Hematopoietic multipotent progenitor cell treated with erythropoietin and hydrocortisone succinate and interleukin-3 and kit ligand, for 17 days (in vitro differentiated cells): ENCODE measurements around the gene UBE2Q2.
"Not testable (repeated sequence)": the region's sequence is repeated elsewhere in the genome, so short reads cannot be mapped to it uniquely, and the experiment has no call there.

Experiments used
- DNase-seq: peaks from one replicate; pipeline ENCODE4 v3.0.0-alpha.2; 2015; ENCODE audit warnings: low spot score

UBE2Q2 gene

GRCh38 chr15:75823860-75824613, 19.2 kb upstream of the UBE2Q2 start:
- DNase-seq = no peak

DNA sequence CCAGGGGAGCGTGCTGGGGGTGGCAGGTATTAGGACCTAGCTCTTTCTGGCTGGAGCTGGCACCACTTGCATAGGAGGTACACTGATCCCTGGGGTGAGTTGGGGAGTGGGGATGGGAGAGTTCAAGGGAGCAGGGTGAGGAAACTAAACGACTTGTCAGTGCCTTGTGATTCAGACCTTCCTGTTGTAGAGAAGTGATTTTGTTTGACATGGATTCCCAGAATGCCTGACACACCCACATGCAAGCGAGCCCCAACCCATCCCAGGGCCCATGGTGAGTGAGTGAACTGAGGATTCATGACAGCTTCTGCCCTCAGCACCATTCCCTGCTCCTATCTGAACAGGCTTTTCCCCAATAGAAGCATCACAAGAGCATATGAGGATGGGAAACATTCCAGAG, 15.6 kb upstream of the UBE2Q2 start:
- no peak for DNase-seq

GRCh38 chr15:75828429-75828828, 14.8 kb upstream of the UBE2Q2 start:
- no peak for DNase-seq

DNA sequence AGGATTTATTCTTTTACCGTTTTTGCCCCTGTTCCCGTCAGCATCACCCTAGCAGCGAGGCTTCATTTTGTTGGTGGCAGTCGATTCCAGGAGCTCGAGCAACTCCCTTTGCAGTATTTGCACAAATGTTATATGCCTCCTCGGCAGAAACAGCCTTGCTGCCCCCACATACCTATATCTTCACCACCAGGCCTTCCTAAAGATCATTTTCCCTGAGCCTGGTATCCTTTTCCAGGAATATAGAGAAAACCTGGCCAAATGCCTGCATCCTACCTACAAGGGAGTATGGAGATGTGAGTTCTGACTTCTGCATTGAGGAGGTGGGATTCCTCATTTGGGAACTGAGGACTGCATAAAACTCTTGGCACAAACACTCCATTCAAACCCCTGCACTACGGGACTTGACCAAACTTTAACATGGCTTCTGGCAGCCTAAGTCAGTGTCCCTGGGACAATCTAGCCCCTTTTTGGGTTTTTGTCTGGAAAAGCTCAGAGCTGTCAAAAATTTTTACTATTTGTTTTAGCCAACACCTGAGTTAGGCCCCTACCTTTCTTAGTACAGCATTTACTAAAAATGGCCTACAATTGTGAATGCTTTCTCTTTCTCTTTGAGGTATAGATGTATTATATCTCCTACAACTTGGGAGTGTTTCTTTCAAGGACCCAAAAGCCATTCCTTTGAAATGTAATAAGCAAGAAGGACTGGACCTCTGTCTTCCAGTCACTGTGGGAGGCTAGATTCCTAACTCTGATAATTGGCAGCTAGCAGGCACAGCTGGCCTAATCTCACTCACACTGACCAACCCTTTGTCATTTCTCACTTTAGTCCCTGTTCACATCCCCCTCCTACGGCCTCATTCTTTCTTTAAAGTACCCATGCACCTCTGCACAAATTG, 12.1 kb upstream of the UBE2Q2 start:
- no peak for DNase-seq

- no peak for DNase-seq
These were observed 11.5 kb upstream of the UBE2Q2 start for GRCh38 chr15:75831806-75832102.

DNA sequence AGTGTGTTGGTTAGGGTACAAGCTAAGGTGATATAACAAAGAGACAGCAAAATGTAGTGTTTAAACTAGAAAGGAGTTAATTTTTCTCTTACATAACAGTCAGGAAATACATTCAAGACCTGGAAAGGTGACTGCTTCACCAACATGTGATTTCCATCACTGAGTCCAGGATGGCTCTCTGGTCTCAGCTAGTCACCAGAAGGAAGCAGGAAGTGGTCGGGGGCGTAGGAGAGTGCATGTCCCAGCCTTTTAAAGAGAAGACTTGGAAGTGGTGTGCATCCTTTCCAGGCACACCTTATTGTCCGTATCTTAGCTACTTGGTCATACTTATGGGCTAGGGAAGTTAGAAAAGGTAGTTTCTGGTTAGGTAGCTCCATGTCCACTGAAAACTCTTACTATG, 11.1 kb upstream of the UBE2Q2 start:
- no peak for DNase-seq

DNA sequence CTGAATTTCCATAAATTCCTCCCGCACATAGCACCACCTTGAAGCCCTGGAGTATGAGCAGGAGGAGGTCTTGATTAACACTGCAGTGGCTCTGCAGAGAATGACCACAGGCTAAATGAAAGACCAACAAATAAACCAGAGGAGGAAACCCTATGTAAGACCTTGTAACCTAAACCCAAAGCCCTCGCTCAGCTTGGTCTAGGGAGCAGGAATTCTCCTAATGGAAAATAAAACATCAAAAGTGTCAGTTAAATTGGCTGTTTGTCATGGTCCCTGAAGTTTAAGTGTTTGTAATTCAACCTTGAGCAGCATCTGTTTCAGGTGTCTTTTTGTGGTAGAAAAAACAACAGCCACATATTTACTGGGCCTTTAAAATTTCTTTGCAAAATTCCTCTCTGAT, 9.2 kb upstream of the UBE2Q2 start:
- no peak for DNase-seq

DNA sequence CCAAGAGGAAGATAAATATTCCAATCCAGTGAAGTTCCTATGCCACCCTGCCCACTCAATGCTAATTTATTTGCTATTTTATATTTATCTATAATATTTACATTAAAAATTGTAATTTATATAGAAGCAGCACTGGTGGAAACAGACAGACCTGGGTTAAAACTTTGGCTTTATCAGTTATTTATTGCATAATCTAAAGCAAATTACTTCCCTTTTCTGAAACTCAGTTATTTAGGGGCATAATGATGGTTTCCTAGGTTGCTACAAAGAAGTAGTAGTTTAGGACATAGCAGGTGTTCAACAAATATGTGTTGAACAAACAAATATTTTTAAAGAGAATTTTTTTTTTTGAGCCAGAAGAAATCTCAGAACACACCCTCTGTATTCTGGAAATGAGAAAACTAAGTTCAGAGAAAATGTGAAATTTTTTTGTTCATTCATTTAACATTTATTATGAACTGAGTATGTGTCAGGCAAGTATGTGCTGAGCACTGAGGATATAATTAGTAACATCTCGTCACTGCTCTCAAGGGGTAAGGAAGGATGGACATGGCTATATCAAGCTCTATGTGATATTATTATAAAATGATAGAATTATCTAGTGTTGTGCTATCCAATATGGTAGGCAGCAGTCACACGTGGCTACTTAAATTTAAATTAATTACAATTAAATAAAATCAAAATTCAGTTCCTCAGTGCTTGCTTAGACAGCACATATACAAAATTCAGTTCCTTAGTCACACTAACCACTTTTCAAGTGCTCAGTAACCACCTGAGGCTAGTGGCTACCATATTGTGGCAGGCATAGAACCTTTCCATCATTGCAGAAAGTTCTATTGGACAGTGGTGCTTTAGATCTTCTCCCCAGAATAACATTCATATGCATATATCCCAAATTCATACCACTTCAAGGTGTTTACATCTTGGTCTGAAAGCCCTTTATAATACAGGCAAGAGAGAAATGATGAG, 7.0 kb upstream of the UBE2Q2 start:
- DNase-seq = no peak

DNA sequence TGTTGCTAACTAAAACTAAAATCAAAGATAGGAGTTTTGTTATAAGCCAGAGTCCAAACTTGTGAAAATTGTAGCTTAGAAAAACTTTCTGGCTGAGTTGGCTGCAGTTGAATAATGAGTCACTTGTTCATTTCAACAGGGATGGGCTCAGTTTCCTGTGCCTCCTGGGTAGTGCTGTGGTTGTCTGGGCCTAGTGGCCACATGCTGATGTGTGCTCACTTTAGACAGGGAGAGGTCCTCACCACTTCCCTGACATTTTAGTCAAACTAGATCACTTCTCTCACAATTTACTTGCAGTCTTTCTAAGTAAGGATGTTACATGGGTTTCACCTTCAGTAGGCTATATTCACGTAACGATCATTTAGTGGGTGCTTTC, 6.3 kb upstream of the UBE2Q2 start:
- no peak for DNase-seq

DNA sequence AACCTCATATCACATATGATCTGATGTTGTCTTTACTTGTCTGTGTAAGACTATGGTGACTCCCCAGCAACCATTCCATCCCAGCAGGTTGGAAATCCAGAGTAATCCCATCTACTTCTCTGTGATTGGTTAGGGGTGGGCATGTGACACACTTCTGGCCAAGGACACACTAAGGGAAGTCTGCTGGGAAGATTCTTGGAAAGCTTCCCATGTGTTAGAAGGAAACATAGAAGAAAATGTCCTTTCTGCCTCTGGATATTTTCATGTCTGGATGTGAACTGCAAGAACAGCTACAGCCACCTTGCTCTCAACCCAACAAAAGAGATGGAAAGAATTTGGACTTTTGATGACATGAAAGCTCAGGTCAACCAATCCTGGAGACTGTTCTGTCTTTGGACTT, 2.6 kb upstream of the UBE2Q2 start:
- no peak for DNase-seq

DNA sequence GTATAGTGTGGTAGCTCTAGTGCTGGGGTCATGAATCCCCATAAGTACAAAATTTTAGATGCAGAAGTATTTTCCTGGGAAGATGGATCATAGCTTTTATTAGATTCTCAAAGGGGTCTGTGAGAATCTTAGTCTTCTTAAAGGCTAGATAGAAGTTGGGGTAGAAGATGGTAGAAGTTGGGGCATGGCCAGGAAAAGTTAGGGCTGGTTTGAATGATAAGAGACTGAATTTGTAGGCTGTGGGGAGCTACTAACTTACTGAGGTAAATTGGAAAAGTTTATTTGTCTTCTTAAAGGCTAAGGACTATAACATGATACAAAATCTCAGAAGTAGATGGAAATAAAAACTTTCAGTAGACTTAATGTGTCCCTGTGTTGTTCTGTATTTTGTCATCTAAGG, 1.6 kb upstream of the UBE2Q2 start:
- DNase-seq = peak; percentile 35

DNA sequence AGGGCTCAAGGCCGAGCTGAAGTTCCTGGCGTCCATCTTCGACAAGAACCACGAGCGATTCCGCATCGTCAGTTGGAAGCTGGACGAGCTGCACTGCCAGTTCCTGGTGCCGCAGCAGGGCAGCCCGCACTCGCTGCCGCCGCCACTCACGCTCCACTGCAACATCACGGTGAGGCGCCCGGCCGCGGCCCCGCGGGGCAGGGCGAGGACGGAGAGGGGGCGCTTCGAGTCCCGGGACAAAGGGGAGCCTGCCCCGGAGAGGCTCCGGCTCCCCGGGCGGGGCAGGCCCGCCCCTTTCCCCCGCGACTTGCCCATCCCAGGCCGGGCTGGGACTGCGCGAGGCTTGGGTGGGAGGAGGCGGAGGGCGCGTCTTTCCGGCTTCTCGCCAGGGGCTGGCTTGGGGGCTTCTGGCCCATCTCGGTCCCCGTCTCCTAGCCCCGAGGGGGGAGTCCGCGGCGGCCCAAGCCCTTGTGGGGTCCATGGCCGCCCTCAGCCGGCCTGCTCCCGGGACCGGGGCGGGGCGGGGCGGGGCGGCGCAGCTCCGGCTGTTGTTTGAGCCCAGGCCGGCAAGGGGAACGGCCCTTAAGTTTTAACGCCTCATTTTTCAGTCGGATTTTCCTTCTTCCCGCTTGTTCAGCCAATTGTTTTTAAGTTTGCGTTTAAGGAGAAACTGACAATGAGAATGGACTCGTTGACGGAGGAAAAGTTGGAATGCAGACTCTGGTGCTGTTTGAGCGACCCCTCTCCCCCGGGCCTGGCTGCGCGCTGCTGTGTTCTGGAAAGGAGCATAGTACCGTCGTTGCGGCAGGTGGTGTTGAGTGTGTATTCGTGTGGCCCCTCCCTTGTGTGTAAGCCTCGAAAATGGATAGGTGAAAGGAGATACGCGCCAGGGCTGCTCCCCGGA, 683 bp downstream of the UBE2Q2 start:
- DNase-seq = peak; percentile 32

GRCh38 chr15:75844629-75845335, 1.5 kb downstream of the UBE2Q2 start:
- DNase-seq = no peak

DNA sequence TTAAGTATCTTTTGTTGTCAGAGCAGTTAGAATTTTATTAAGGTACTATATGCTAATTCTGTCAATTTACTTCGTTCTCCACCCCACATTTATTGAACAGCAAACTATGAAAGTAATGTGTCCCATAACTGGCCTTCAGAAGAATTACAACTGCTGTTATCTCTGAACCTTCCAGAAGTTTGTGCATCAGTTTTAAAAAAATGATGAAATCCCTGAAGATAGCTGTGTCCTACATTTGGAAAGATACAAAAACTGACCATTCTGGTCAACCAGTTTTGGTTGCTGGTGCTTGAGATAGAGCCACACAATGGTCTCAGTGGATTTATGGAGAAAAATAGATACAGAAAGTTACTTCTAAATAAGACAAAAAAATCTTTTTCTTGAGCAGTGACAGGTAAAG, 5.9 kb downstream of the UBE2Q2 start:
- no peak for DNase-seq

- no peak for DNase-seq
These were observed 7.5 kb downstream of the UBE2Q2 start for GRCh38 chr15:75850708-75851107.

DNA sequence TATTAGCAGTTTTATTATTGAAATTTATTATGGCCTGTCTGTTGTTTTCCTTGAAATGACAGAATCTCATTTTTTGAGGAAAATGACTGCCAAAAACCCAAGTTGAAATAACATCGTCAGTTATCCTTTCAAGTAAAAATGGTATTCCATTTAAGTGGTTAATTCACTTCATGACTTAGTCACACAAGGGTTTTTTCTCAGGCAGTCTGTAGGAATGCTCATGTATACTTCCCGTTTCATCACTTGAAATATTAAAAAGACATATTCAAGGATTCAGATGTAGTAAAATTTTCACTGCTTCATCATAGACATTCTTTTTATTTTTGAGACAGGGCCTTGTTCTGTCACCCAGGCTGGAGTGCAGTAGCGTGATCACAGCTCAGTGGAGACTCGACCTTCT, 8.3 kb downstream of the UBE2Q2 start:
- not testable (repeated sequence) for DNase-seq

DNA sequence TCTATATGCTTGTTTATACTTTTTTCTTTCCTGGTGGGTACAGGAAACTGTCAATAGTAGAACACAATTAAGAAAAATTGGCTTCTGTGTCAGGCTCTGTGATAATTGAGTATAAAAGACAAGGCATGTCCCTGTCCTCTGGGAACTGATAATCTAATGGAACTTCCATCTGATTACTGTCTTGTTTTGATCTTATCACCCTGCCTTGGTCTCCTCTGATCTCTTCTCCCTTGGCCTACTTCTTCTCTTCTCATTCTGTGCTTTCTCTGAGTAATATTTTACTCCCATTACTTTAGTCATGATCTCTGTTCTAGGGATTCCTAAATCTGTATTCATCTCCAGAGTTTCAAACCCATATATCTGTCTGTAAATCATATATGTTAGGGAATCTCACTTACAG, 14.6 kb downstream of the UBE2Q2 start:
- DNase-seq = no peak

DNA sequence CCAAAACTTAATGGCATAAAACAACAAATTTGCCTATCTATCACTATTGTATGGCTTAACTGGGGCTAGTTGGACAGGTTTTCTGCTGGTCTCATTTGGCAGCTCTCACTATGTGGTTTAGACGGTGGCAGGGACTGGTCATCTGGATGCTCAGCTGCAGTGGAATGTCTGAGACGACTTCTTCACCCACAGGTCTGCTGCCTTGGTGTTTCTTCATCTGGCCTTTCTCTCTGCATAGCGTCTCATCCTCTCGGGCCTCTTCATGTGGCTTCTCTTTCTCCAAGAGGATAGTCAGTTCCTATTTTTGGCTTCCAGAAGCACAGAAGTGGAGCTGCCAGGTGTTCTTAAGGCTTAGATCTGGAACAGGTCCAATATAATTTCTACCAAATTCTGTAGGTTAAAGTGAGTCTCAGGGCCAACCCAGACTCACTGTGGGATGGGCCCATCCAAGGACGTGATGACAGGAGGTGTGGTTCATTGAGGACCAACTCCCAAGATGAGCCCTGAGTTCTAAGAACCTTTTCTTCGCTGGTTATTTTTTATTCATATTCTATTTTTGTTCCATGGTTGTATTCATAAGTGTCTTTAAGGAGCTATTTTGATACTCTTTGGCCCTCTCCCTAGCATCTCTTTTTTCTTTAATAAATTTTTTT, 18.6 kb downstream of the UBE2Q2 start:
- no peak for DNase-seq

DNA sequence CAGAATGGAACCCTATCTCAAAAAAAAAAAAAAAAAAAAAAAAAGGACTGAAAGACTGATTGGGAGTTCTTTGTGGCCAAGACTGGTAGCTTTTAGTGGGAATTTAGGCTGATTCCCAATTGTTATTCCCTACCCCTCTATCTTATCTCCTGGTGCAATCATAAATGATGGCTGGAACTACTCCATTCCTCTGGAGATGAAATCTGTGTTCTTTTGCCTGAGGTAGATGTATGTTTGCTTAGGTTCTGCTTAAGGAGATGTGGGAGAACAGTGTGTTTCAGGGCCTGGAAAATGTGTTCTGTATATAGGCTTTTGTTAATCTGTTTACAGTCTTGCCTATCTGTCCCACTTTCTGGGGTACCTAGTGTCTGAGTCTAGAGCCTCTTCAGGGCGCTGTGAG, 19.5 kb downstream of the UBE2Q2 start:
- no peak for DNase-seq
